HG03558 (cell line): ENCODE measurements around the gene CREB5.
"Not testable (repeated sequence)": the region's sequence is repeated elsewhere in the genome, so short reads cannot be mapped to it uniquely, and the experiment has no call there.

Source experiments
- ATAC-seq: cut with Tn5 transposase; IDR thresholded peaks from one replicate; pipeline ENCODE4 v1.9.1; 2021; ENCODE audit warnings: moderate number of reproducible peaks; ENCODE audit not compliant: unreplicated experiment; ENCODE audit errors: extremely low read depth

Gene CREB5

DNA sequence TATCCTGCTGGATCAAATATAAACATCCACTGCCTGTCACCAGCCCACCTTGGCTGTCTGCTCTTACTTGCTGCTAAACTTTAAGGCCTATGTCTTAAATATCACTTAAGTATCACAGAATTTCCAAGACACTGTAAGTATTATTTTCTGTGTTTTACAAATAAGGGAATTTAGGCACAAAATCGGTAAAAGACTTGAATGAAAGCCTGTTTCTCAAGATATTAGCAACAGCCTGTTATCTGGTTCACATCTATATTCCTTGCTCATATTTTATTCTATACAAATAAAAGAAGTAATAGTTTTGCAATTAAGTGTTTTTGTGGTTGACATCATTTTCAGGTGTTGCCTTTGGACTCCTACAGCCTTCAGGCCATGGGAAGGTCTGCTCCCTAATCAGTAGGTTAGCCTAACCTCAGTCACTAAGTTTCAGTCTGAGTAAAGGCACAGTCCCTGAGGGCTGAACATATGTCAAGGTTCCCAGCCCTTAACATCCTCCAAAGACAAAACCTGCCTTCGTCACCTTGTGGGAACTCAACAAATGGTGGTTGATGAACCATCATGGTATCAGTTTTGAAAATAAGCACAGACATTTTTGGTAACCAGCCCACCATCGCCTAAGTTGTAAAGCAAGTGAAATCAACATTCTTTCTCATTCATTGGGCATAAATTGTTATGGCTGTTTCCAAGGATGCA is 127.1 kb downstream of the CREB5 start:
- peak; percentile 93 for ATAC-seq

GRCh38 chr7:28542410-28542809 is 130.1 kb downstream of the CREB5 start:
- no peak for ATAC-seq

GRCh38 chr7:28544453-28545117 is 132.3 kb downstream of the CREB5 start:
- no peak for ATAC-seq

DNA sequence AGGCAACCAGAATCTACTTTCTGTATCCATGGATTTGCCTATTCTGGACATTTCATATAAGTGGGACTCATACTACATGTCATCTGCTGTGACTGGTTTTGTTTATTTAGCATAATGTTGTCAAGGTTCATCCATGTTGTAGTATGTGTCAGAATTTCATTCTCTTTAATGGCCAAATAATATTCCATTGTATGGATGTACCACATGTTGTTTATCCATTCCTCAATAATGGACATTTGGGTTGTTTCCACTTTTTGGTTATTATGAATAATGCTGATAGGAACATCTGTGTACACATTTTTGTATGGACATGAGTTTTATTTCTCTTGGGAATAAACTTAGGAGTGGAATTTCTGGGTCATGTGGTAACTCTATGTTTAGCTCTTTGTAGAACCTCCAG is 133.7 kb downstream of the CREB5 start:
- ATAC-seq, result no peak

DNA sequence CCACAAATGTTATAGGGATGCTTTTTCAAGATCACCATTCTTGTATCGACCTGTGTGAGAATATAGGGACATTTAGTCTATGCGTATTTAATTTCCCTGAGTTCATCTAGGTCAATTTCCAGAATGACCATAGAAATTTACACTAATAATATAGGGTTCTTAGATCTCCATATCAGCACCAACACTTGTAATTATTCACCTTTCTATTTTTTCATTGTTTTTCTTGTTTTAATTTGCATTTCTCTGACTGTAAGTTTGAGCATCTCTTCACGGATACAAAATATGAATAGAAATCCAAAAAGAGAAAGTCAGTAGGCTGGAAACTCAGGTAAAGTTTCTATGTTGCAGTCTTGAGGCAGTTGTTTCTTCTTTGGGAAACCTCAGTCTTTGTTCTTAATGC is 134.8 kb downstream of the CREB5 start:
- no peak for ATAC-seq

DNA sequence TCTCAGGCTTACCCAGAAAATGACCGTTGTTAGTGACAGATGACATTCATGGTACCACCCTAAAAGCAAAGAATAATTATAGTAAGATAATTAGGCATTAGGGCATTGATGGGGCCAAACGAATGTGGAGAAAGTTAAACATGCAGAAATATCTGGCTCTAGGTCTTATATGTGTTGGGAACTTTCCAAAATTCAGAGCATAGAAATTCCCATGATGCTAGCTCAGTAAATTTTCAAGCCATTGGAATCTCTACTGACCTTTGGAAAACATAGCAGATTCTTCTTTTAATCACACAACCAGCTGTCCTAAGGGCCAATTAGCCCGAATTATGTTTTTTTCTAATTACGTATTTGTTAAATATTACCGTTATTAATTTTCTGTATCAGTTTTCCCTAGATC is 136.1 kb downstream of the CREB5 start:
- ATAC-seq, result no peak

- ATAC-seq, result no peak
These were observed 137.7 kb downstream of the CREB5 start for GRCh38 chr7:28549998-28550397.

DNA sequence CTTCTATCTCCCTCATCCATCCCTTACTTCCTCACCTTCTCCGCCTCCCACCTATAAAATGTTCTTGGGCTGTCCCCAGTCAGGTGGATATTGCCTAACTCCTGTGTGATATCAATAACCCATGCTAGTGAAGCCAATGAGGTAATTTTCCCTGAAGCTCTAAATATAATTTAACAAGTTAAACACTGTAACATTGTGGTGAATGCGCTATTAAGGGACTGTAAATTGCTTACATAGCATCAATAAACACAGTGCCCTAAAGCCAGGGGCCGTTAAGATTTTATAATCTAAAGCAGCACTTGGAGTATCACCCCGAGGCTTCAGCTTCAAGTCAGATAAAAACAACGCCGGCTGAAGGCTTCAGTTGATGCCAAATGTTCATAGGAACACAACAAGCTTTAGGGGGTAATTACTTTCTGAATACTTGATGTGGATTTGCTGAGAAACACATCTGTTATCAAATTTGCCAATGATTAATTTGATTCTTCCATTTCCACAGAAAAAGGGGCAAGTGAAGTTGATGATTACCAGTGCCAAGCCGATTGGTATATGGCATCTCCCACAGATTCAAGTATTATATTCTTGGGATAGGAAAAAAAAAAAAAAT is 138.4 kb downstream of the CREB5 start:
- no peak for ATAC-seq

DNA sequence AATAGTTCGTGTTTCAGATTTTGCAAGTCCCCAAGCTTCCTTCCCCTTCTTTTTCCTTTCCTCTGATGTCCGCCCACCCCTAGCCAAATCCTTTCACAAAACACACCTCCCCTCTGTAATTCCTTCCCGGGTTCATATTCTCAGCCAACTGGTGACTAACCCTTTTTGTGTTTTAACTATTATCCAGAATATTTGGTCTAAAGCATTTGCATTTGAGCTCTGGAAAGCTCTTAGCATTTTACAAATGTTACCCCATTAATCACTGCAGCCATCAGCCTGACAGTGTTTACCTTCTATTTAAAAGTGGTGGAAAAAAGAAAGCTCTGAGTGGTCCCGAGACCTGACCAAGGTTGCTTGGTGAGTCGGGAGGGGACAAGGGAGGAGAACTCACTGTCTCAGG is 139.0 kb downstream of the CREB5 start:
- no peak for ATAC-seq

GRCh38 chr7:28551766-28552165 is 139.4 kb downstream of the CREB5 start:
- not testable (repeated sequence) for ATAC-seq

- no peak for ATAC-seq
These were observed 142.6 kb downstream of the CREB5 start for GRCh38 chr7:28554802-28555471.

DNA sequence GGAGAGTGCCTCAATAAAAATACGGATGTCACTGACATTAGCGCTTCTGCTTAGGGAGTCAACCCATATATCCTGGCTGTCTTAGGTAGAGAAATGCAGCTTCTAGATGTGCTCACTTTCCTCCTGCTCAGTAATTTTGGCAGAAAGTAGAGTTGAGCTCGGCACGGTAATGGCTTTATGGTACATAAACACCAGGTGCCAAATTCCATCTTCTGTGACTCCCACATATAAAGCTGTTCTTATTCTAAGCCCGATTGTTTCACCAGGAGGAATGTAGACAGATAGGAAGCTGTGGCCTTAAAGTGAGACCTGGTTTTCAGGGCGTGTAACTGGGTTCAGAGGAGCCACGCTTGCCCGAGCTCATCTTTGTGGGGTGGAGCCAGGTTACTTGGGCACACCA is 143.7 kb downstream of the CREB5 start:
- ATAC-seq, result no peak

- no peak for ATAC-seq
These were observed 144.4 kb downstream of the CREB5 start for GRCh38 chr7:28556671-28557070.

DNA sequence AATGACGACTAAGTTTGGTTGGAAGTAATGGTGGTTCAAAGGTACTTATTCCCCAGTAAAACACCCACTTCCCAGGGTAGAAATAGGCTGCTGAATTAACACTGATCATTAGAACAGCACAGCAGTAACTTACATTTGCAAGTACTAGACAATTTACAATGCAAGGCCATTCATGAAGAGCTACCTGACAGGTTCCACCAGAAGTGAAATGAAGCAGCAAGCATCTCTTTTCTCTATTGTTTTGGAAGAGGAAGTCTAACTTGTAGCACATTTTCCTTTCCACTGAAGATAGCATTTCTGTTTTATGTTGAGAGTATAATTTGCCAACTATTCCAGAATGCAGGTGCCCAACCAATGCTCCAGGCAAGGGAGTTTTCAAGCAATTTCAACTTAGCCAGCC is 145.9 kb downstream of the CREB5 start:
- ATAC-seq, result no peak

GRCh38 chr7:28560767-28561166 is 148.4 kb downstream of the CREB5 start:
- no peak for ATAC-seq

DNA sequence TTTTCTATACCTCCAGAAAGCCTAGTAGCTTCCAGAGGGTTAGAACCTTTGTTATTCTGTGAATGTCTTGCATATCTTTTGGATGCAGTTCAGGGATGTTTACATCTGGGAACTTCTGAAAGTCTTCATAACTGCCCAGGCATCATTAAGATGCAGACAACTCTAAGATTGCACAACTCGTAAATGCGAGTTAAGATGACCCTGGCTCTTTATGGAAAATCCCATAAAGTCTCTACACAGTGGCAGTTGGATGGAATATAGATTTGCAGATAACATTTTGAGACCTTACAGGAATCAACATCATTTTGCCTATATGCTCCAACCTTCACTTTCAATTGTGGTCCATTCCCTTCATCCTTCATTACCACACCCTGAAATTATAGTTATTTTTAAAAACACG is 151.7 kb downstream of the CREB5 start:
- ATAC-seq, result no peak

- ATAC-seq, result no peak
These were observed 152.5 kb downstream of the CREB5 start for GRCh38 chr7:28564755-28565374.

GRCh38 chr7:28565980-28566379 is 153.7 kb downstream of the CREB5 start:
- no peak for ATAC-seq

DNA sequence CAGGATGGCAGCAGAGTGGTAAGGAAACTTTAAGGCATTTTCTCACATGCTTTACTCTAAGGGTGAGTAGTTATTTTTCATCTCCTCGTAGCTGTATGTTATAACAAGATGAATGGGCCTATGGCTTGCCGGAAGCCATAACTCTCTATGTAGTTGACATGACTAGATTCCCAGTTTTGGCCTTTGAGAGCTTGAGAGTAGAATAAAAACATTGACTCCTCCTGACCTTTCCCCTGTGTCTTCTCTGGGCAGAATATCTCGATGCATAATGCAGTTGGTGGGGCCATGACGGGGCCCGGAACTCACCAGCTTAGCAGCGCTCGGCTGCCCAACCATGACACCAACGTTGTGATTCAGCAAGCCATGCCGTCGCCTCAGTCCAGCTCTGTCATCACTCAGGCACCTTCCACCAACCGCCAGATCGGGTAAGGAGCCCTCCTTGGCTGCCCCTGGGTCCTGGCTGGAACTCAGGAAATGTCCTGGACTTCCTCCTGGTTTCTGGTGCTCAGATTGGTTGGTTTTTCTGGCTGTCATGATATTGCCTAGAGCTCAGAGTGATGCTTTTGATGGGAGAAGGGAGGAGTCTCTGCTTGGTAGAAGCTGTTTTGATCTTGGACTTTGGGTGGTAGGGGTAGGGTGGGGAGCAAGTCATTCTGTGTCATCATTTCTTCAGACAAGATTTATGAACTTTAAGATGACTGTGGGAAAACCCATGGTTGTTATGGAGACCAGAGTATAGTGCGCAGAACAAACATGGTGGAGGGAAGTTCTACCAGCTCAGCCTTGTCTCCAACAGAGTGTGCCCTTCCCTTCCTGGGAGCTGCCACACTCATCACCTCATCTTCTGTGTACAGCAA is 158.0 kb downstream of the CREB5 start:
- no peak for ATAC-seq

GRCh38 chr7:28570970-28571288 is 158.6 kb downstream of the CREB5 start:
- no peak for ATAC-seq
